IPS-20b (cell line): ENCODE measurements around the gene DNASE2B.

Experiments
- H3K27ac ChIP-seq: one replicate; pipeline ENCODE4 v1.5.1; 2013; ENCODE audit warnings: low read length
- H3K27me3 ChIP-seq: 2 replicates; pipeline ENCODE4 v1.6.1; 2013; ENCODE audit warnings: mild to moderate bottlenecking, low read length, inconsistent platforms; ENCODE audit not compliant: insufficient read depth
- H3K36me3 ChIP-seq: 2 replicates; pipeline ENCODE4 v1.6.1; 2013; ENCODE audit warnings: low read depth, mild to moderate bottlenecking, inconsistent platforms, low read length, moderate library complexity; ENCODE audit not compliant: insufficient read depth
- H3K4me1 ChIP-seq: 2 replicates; pipeline ENCODE4 v1.6.1; 2013; ENCODE audit warnings: mild to moderate bottlenecking, control low read depth, inconsistent platforms, low read length, moderate library complexity; ENCODE audit not compliant: insufficient read depth
- H3K4me3 ChIP-seq: 2 replicates; pipeline ENCODE4 v1.5.1; 2013; ENCODE audit warnings: mild to moderate bottlenecking, low read length, inconsistent platforms
- H3K9ac ChIP-seq: 2 replicates; pipeline ENCODE4 v1.6.1; 2013; ENCODE audit warnings: low read depth, mild to moderate bottlenecking, inconsistent platforms, low read length, moderate library complexity
- H3K9me3 ChIP-seq: 2 replicates; pipeline ENCODE4 v1.6.1; 2013; ENCODE audit warnings: mild to moderate bottlenecking, low read depth, low read length, inconsistent platforms; ENCODE audit not compliant: insufficient read depth

Gene DNASE2B

GRCh38 chr1:84402501-84402900, 4.2 kb downstream of the DNASE2B start:
- no peaks in the 10 kb centered on the region for H3K4me1 ChIP-seq
- H3K4me3 ChIP-seq, result no peak overlapping the region
- H3K9me3 ChIP-seq, result no peaks in the 10 kb centered on the region
- H3K27ac ChIP-seq, result no peak overlapping the region
- no peak overlapping the region for H3K9ac ChIP-seq
- no peaks in the 10 kb centered on the region for H3K36me3 ChIP-seq
- no peaks in the 10 kb centered on the region for H3K27me3 ChIP-seq

- no peaks in the 10 kb centered on the region for H3K9me3 ChIP-seq
- H3K4me3 ChIP-seq, result no peak overlapping the region
- H3K4me1 ChIP-seq, result no peaks in the 10 kb centered on the region
- H3K9ac ChIP-seq, result no peak overlapping the region
- no peak overlapping the region for H3K27ac ChIP-seq
- no peaks in the 10 kb centered on the region for H3K36me3 ChIP-seq
- H3K27me3 ChIP-seq, result no peaks in the 10 kb centered on the region
Observed at GRCh38 chr1:84403347-84403746, 5.1 kb downstream of the DNASE2B start.

- no peak overlapping the region for H3K9ac ChIP-seq
- no peaks in the 10 kb centered on the region for H3K9me3 ChIP-seq
- no peaks in the 10 kb centered on the region for H3K36me3 ChIP-seq
- H3K4me1 ChIP-seq, result no peaks in the 10 kb centered on the region
- H3K27me3 ChIP-seq, result no peaks in the 10 kb centered on the region
- no peak overlapping the region for H3K4me3 ChIP-seq
- no peak overlapping the region for H3K27ac ChIP-seq
Observed at GRCh38 chr1:84406346-84406861, 8.1 kb downstream of the DNASE2B start.

- H3K27me3 ChIP-seq, result no peaks in the 10 kb centered on the region
- H3K4me1 ChIP-seq, result no peaks in the 10 kb centered on the region
- no peak overlapping the region for H3K9ac ChIP-seq
- H3K36me3 ChIP-seq, result no peaks in the 10 kb centered on the region
- H3K27ac ChIP-seq, result no peak overlapping the region
- H3K9me3 ChIP-seq, result no peaks in the 10 kb centered on the region
- no peak overlapping the region for H3K4me3 ChIP-seq
Observed at GRCh38 chr1:84407524-84407923, 9.2 kb downstream of the DNASE2B start.

- Histone ChIP-seq H3K4me3 (no peak overlapping the region), H3K36me3 (no peaks in the 10 kb centered on the region), H3K27ac (no peak overlapping the region), H3K9me3 (no peaks in the 10 kb centered on the region), H3K4me1 (no peaks in the 10 kb centered on the region), H3K27me3 (no peaks in the 10 kb centered on the region), H3K9ac (no peak overlapping the region)
Observed at GRCh38 chr1:84407958-84408422, 9.7 kb downstream of the DNASE2B start.

- H3K4me1 ChIP-seq, result no peaks in the 10 kb centered on the region
- no peaks in the 10 kb centered on the region for H3K27me3 ChIP-seq
- H3K9ac ChIP-seq, result no peak overlapping the region
- no peak overlapping the region for H3K4me3 ChIP-seq
- no peaks in the 10 kb centered on the region for H3K9me3 ChIP-seq
- no peaks in the 10 kb centered on the region for H3K36me3 ChIP-seq
- no peak overlapping the region for H3K27ac ChIP-seq
Observed at GRCh38 chr1:84409888-84410287, 11.6 kb downstream of the DNASE2B start.

GRCh38 chr1:84410328-84411095, 12.2 kb downstream of the DNASE2B start:
- Histone ChIP-seq H3K27me3 (no peaks in the 10 kb centered on the region), H3K9me3 (no peaks in the 10 kb centered on the region), H3K27ac (no peak overlapping the region), H3K36me3 (no peaks in the 10 kb centered on the region), H3K4me3 (no peak overlapping the region), H3K4me1 (no peaks in the 10 kb centered on the region), H3K9ac (no peak overlapping the region)

- H3K9ac ChIP-seq, result no peak overlapping the region
- no peak overlapping the region for H3K27ac ChIP-seq
- H3K4me3 ChIP-seq, result no peak overlapping the region
- no peaks in the 10 kb centered on the region for H3K27me3 ChIP-seq
- H3K4me1 ChIP-seq, result no peaks in the 10 kb centered on the region
- H3K9me3 ChIP-seq, result no peaks in the 10 kb centered on the region
- H3K36me3 ChIP-seq, result no peaks in the 10 kb centered on the region
Observed at GRCh38 chr1:84412316-84412942, 14.1 kb downstream of the DNASE2B start.

- Histone ChIP-seq H3K4me3 (no peak overlapping the region), H3K9ac (no peak overlapping the region)
Observed at GRCh38 chr1:84415396-84415795, 17.1 kb downstream of the DNASE2B start.

GRCh38 chr1:84422909-84423308, 24.6 kb downstream of the DNASE2B start:
- no peak overlapping the region for H3K4me3 ChIP-seq
- H3K9me3 ChIP-seq, result no peaks in the 10 kb centered on the region
- H3K27ac ChIP-seq, result no peak overlapping the region
- no peaks in the 10 kb centered on the region for H3K27me3 ChIP-seq
- no peak overlapping the region for H3K9ac ChIP-seq
- H3K36me3 ChIP-seq, result no peaks in the 10 kb centered on the region
- no peaks in the 10 kb centered on the region for H3K4me1 ChIP-seq

More at GRCh38 chr1:84415396-84415795, 17.1 kb downstream of the DNASE2B start:
- no peaks in the 10 kb centered on the region for H3K27me3 ChIP-seq
- no peaks in the 10 kb centered on the region for H3K4me1 ChIP-seq
- H3K9me3 ChIP-seq, result no peaks in the 10 kb centered on the region
- no peak overlapping the region for H3K27ac ChIP-seq
- no peaks in the 10 kb centered on the region for H3K36me3 ChIP-seq

- Histone ChIP-seq H3K9me3 (no peaks in the 10 kb centered on the region), H3K27ac (no peak overlapping the region), H3K27me3 (no peaks in the 10 kb centered on the region), H3K4me1 (no peaks in the 10 kb centered on the region), H3K4me3 (no peak overlapping the region), H3K9ac (no peak overlapping the region), H3K36me3 (no peaks in the 10 kb centered on the region)
Observed at GRCh38 chr1:84424513-84425149, 26.3 kb downstream of the DNASE2B start.
